ENCODE results near the gene COL27A1. TPM values are rescaled to one million over a fixed set of nuclear protein-coding genes. Genes with fewer than 3 reads are reported as not detected.

COL27A1 gene
- total RNA-seq, 4 donors from 2014 or later: 1.0 to 5.7 (median 3.3) TPM

- H3K27ac ChIP-seq: no peak overlapping the region
- H3K4me3 ChIP-seq: no peak overlapping the region
These were observed 32.0 kb upstream of the COL27A1 start for GRCh38 chr9:114123031-114123977.

DNA sequence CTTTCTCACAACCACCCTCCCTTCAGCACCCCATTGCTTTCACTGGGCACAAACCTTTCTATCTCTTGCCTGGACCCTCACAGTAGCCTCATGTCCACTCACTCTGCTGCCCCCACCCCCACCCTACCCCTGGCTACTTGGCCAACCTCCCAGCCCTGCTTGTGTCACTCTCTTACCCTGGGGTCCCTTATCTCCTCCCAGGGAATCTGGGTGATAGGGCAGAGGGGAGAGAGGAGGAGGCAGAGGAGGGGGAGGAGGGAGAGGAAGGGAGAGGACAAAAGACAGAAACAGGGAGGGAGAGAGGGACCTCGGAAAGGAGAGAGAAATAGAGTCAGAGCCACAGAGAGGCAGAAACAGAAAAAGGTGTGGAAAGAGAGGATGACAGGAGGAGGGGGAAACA, 31.2 kb upstream of the COL27A1 start:
- Histone ChIP-seq H3K4me1 (no peaks in the 10 kb centered on the region), H3K27me3 (peaks cover 21% of the 10 kb centered on the region), H3K36me3 (no peaks in the 10 kb centered on the region), H3K4me3 (no peak overlapping the region), H3K9me3 (peaks cover 0 to 17% (median 0%) of the 10 kb centered on the region in 3 donors), H3K27ac (no peak overlapping the region)
- TF ChIP-seq POLR2A (IDR thresholded peaks at IDR 0.05): no peak
- TF ChIP-seq, protein P1, sequence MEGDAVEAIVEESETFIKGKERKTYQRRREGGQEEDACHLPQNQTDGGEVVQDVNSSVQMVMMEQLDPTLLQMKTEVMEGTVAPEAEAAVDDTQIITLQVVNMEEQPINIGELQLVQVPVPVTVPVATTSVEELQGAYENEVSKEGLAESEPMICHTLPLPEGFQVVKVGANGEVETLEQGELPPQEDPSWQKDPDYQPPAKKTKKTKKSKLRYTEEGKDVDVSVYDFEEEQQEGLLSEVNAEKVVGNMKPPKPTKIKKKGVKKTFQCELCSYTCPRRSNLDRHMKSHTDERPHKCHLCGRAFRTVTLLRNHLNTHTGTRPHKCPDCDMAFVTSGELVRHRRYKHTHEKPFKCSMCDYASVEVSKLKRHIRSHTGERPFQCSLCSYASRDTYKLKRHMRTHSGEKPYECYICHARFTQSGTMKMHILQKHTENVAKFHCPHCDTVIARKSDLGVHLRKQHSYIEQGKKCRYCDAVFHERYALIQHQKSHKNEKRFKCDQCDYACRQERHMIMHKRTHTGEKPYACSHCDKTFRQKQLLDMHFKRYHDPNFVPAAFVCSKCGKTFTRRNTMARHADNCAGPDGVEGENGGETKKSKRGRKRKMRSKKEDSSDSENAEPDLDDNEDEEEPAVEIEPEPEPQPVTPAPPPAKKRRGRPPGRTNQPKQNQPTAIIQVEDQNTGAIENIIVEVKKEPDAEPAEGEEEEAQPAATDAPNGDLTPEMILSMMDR (IDR thresholded peaks at IDR 0.05): no peak
- no peak for TF ChIP-seq POLR2AphosphoS5 (IDR thresholded peaks at IDR 0.05)
- TF ChIP-seq EP300 (IDR thresholded peaks at IDR 0.05): no peak
- 50% methylated on average over 1 of the region's 1 CpG; no CpG with 5 or more reads in 1 of the 2 donors for WGBS, 2 donors (ENCODE audit: low coverage in 1 of 2)
- no peak for ATAC-seq

More at GRCh38 chr9:114123031-114123977, 32.0 kb upstream of the COL27A1 start:
- H3K4me1 ChIP-seq: no peaks in the 10 kb centered on the region
- ATAC-seq: no peak
- TF ChIP-seq POLR2AphosphoS5 (IDR thresholded peaks at IDR 0.05) (no peak), POLR2A (IDR thresholded peaks at IDR 0.05) (no peak)
- H3K27me3 ChIP-seq: peaks cover 29% of the 10 kb centered on the region
- H3K9me3 ChIP-seq: peaks cover 0 to 16% (median 0%) of the 10 kb centered on the region in 3 donors
- H3K36me3 ChIP-seq: no peaks in the 10 kb centered on the region
- 83 to 100% methylated on average over 1 to 4 of the region's 9 CpGs for WGBS, 2 donors (ENCODE audit: low coverage in 1 of 2)

GRCh38 chr9:114124666-114125475, 30.5 kb upstream of the COL27A1 start:
- 84 to 90% methylated on average over 4 to 10 of the region's 13 CpGs for WGBS, 2 donors (ENCODE audit: low coverage in 1 of 2)
- ATAC-seq: no peak

DNA sequence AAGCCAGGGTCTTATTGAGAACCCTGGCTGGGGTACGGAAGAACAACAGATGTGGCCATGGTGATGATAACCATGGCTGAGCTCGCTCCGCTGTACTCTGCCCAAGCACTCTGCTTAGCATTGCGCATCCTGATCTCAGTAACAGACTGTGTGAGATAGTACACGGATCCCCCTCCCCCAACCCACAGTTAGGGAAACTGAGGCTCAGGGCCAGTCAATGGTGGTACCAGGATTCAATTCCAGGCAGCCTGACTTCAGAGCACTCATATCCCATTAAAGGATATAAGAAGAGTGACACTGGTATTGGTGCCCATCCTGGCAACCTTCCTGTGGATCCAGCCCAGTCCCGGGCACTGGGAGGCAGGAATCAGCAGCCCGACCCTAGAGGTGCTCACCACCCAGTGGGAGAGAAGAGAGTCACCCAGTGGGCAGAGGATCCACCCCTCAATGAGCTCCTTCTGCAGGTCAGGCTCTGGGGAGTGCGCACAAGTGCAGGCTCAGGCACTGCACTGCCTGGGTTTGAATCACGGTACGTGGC, 29.8 kb upstream of the COL27A1 start:
- 94% methylated on average over 6 of the region's 10 CpGs; no CpG with 5 or more reads in 1 of the 2 donors for WGBS, 2 donors (ENCODE audit: low coverage in 1 of 2)
- ATAC-seq: no peak
- no peak for TF ChIP-seq POLR2AphosphoS5 (IDR thresholded peaks at IDR 0.05)
- TF ChIP-seq EP300 (IDR thresholded peaks at IDR 0.05): no peak
- no peak for TF ChIP-seq POLR2A (IDR thresholded peaks at IDR 0.05)
- TF ChIP-seq, protein P1 (IDR thresholded peaks at IDR 0.05): no peak
- no peak overlapping the region for H3K4me3 ChIP-seq
- no peak overlapping the region for H3K27ac ChIP-seq
- no peaks in the 10 kb centered on the region for H3K36me3 ChIP-seq
- no peaks in the 10 kb centered on the region for H3K4me1 ChIP-seq
- peaks cover 0 to 17% (median 0%) of the 10 kb centered on the region in 3 donors for H3K9me3 ChIP-seq
- peaks cover 15% of the 10 kb centered on the region for H3K27me3 ChIP-seq

More at GRCh38 chr9:114124666-114125475, 30.5 kb upstream of the COL27A1 start:
- TF ChIP-seq EP300 (IDR thresholded peaks at IDR 0.05) (no peak), POLR2A (IDR thresholded peaks at IDR 0.05) (no peak), POLR2AphosphoS5 (IDR thresholded peaks at IDR 0.05) (no peak)
- TF ChIP-seq, protein P1 (IDR thresholded peaks at IDR 0.05): no peak
- Histone ChIP-seq H3K36me3 (no peaks in the 10 kb centered on the region), H3K27ac (no peak overlapping the region), H3K4me3 (no peak overlapping the region), H3K4me1 (no peaks in the 10 kb centered on the region), H3K27me3 (peaks cover 15% of the 10 kb centered on the region), H3K9me3 (peaks cover 0 to 17% (median 0%) of the 10 kb centered on the region in 3 donors)
